Activated CD4-positive, alpha-beta T cell treated with anti-CD3 and anti-CD28 coated beads for 24 hours (primary cell): ENCODE results near the gene TMPRSS4.
"Not testable (repeated sequence)": the region's sequence is repeated elsewhere in the genome, so short reads cannot be mapped to it uniquely, and the experiment has no call there.

ENCODE experiments used
- DNase-seq, 2 donors: peaks; one replicate each; pipeline ENCODE4 v3.0.0-alpha.2; 2020; ENCODE audit warnings: low read depth in 2 of 2

TMPRSS4 gene

GRCh38 chr11:118056806-118057205 lies 20.1 kb upstream of the TMPRSS4 start:
- no peak for DNase-seq

GRCh38 chr11:118057251-118058145 lies 19.4 kb upstream of the TMPRSS4 start:
- no peak for DNase-seq

- DNase-seq = no peak
These were observed 18.3 kb upstream of the TMPRSS4 start for GRCh38 chr11:118058311-118059245.

- DNase-seq = no peak
These were observed 17.5 kb upstream of the TMPRSS4 start for GRCh38 chr11:118059246-118059940.

GRCh38 chr11:118060081-118060661 lies 16.7 kb upstream of the TMPRSS4 start:
- no peak for DNase-seq

- no peak for DNase-seq
These were observed 16.0 kb upstream of the TMPRSS4 start for GRCh38 chr11:118060869-118061268.

- no peak for DNase-seq
These were observed 15.2 kb upstream of the TMPRSS4 start for GRCh38 chr11:118061586-118062125.

- not testable (repeated sequence) for DNase-seq
These were observed 14.7 kb upstream of the TMPRSS4 start for GRCh38 chr11:118062181-118062580.

- not testable (repeated sequence) for DNase-seq
These were observed 14.2 kb upstream of the TMPRSS4 start for GRCh38 chr11:118062631-118063030.

GRCh38 chr11:118064956-118065355 lies 11.9 kb upstream of the TMPRSS4 start:
- no peak for DNase-seq

GRCh38 chr11:118065384-118065783 lies 11.5 kb upstream of the TMPRSS4 start:
- no peak for DNase-seq

GRCh38 chr11:118067006-118067405 lies 9.9 kb upstream of the TMPRSS4 start:
- no peak for DNase-seq

GRCh38 chr11:118068206-118068944 lies 8.5 kb upstream of the TMPRSS4 start:
- no peak for DNase-seq

GRCh38 chr11:118068945-118069612 lies 7.8 kb upstream of the TMPRSS4 start:
- no peak for DNase-seq

GRCh38 chr11:118071416-118072030 lies 5.4 kb upstream of the TMPRSS4 start:
- DNase-seq = no peak

- no peak for DNase-seq
These were observed 3.3 kb upstream of the TMPRSS4 start for GRCh38 chr11:118073554-118073953.

GRCh38 chr11:118074091-118074685 lies 2.7 kb upstream of the TMPRSS4 start:
- DNase-seq = no peak

GRCh38 chr11:118074785-118075184 lies 2.1 kb upstream of the TMPRSS4 start:
- DNase-seq = no peak

GRCh38 chr11:118078911-118079411 lies 2.1 kb downstream of the TMPRSS4 start:
- DNase-seq = no peak
